PC-3 (cell line): ENCODE measurements around the gene MZB1.

Source experiments
- EZH2 ChIP-seq: fragments of 300-600 bp; sonication (generic); IDR thresholded peaks from one replicate; pipeline ENCODE4 v1.6.1; 2017; ENCODE audit warnings: antibody characterized with exemption, mild to moderate bottlenecking, low read length; ENCODE audit not compliant: unreplicated experiment
- TF ChIP-seq, protein P1 (sequence below): fragments of 300-600 bp; sonication (generic); conservative IDR thresholded peaks from 2 replicates; pipeline ENCODE4 v1.5.1; 2017; ENCODE audit warnings: antibody characterized with exemption, low read depth, mild to moderate bottlenecking, low read length

DNA sequence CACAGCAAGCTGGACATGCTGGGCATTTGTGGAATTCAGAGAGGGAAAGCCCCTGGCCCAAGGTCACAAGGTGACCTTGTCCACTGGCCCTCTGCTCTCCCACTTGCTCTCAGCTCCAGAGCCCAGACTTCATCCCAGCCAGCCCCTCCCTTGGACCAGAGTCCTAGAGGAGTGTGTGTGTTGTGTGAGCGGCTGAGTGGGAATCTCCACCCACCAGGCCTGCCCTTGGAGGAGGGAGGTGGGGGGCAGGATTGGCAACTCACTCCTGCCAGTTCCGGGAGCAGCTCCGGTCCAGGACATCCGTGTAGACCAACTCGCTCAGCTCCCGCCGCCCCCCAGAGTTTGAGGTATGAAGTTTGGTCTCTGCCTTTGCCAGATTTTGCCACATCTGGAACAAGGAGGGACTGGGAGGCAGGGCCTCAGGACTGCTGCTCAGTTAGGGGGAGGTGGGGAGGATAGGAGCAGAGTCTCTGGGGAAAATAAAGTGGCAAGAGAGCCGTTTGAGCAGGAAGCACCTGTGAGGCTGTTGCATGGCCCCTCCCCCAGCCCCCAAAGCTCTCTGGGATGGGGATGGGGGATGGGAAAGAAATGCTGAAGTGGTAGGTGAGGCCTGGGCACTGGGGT is 1.4 kb downstream of the MZB1 start:
- TF ChIP-seq, protein P1, sequence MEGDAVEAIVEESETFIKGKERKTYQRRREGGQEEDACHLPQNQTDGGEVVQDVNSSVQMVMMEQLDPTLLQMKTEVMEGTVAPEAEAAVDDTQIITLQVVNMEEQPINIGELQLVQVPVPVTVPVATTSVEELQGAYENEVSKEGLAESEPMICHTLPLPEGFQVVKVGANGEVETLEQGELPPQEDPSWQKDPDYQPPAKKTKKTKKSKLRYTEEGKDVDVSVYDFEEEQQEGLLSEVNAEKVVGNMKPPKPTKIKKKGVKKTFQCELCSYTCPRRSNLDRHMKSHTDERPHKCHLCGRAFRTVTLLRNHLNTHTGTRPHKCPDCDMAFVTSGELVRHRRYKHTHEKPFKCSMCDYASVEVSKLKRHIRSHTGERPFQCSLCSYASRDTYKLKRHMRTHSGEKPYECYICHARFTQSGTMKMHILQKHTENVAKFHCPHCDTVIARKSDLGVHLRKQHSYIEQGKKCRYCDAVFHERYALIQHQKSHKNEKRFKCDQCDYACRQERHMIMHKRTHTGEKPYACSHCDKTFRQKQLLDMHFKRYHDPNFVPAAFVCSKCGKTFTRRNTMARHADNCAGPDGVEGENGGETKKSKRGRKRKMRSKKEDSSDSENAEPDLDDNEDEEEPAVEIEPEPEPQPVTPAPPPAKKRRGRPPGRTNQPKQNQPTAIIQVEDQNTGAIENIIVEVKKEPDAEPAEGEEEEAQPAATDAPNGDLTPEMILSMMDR: no peak
- no peak for TF ChIP-seq EZH2
